Inflammatory macrophage (primary cell): ENCODE measurements around the gene PRSS8.
"Not testable (repeated sequence)": the region's sequence is repeated elsewhere in the genome, so short reads cannot be mapped to it uniquely, and the experiment has no call there.

Experiments used
- DNase-seq, 2 donors: peaks; one replicate each; pipeline ENCODE4 v3.0.0-alpha.2; 2020 to 2022

The PRSS8 gene

GRCh38 chr16:31105677-31106213 is 29.8 kb downstream of the PRSS8 start:
- peak; percentile 82 to 84 for DNase-seq

GRCh38 chr16:31100876-31101641 is 34.5 kb downstream of the PRSS8 start:
- not testable (repeated sequence) for DNase-seq

GRCh38 chr16:31099860-31100638 is 35.5 kb downstream of the PRSS8 start:
- peak in 1 of 2 donors; percentile 43 for DNase-seq

- peak; percentile 98 for DNase-seq
Observed at GRCh38 chr16:31094424-31095120, 41.0 kb downstream of the PRSS8 start, which contains the start of gene VKORC1. Gene VKORC1, minus strand, starts transcription at chr16:31094797. Its CDS starts 68 bp downstream, at chr16:31094729.

- no peak for DNase-seq
Observed at GRCh38 chr16:31094088-31094423, 41.5 kb downstream of the PRSS8 start.

GRCh38 chr16:31093132-31093703 is 42.3 kb downstream of the PRSS8 start:
- DNase-seq, result no peak

GRCh38 chr16:31092330-31092729 is 43.2 kb downstream of the PRSS8 start:
- no peak for DNase-seq

GRCh38 chr16:31090540-31090939 is 45.0 kb downstream of the PRSS8 start:
- DNase-seq, result no peak

GRCh38 chr16:31089199-31089598 is 46.3 kb downstream of the PRSS8 start:
- DNase-seq, result no peak

- no peak for DNase-seq
Observed at GRCh38 chr16:31088459-31089183, 46.9 kb downstream of the PRSS8 start, which contains the start of gene PRSS53. Gene PRSS53, minus strand, starts transcription at chr16:31088943. Its CDS starts 134 bp downstream, at chr16:31088809.

- no peak for DNase-seq
Observed at GRCh38 chr16:31087971-31088370, 47.6 kb downstream of the PRSS8 start.

GRCh38 chr16:31087481-31087880 is 48.0 kb downstream of the PRSS8 start:
- no peak for DNase-seq

GRCh38 chr16:31086629-31086906 is 49.0 kb downstream of the PRSS8 start:
- DNase-seq, result no peak

GRCh38 chr16:31085873-31086628 is 49.5 kb downstream of the PRSS8 start:
- DNase-seq, result no peak

GRCh38 chr16:31085411-31085810 is 50.1 kb downstream of the PRSS8 start:
- DNase-seq, result no peak

GRCh38 chr16:31084584-31085302 is 50.8 kb downstream of the PRSS8 start:
- no peak for DNase-seq

GRCh38 chr16:31083981-31084380 is 51.5 kb downstream of the PRSS8 start:
- DNase-seq, result no peak

GRCh38 chr16:31083556-31083955 is 52.0 kb downstream of the PRSS8 start:
- no peak for DNase-seq

GRCh38 chr16:31083081-31083480 is 52.4 kb downstream of the PRSS8 start:
- no peak for DNase-seq

GRCh38 chr16:31082368-31083045 is 53.0 kb downstream of the PRSS8 start:
- DNase-seq, result no peak
